ENCODE results near the gene EEF1AKMT3. TPM values are rescaled to one million over a fixed set of nuclear protein-coding genes. Genes with fewer than 3 reads are reported as not detected.
"Not testable (repeated sequence)": the region's sequence is repeated elsewhere in the genome, so short reads cannot be mapped to it uniquely, and the experiment has no call there.

EEF1AKMT3 gene
- total RNA-seq, 5 donors from 2014 or later (not counting 1 experiment from before 2014, with no cell fraction given), result 2.4 to 5.1 (median 3.4) TPM

- H3K36me3 ChIP-seq (ENCODE audit: control insufficient read depth in 2 of 2, extremely low read depth in 1 of 2, insufficient read depth in 1 of 2, low read length in 1 of 2), result peaks cover 3 to 8% of the 10 kb centered on the region in 2 donors
- no peak for DNase-seq
- 57% methylated on average over 1 of the region's 3 CpGs for WGBS (ENCODE audit: insufficient coverage)
- no peak overlapping the region for H3K27ac ChIP-seq (ENCODE audit: low read length)
- H3K4me1 Mint-ChIP-seq, result peaks cover 6 to 8% (median 6%) of the 10 kb centered on the region in 3 donors
- no peak for ATAC-seq (replicated peaks in 1 of 4)
- POLR2A ChIA-PET, result no interaction called here
- peaks cover 14% of the 10 kb centered on the region for H3K36me3 Mint-ChIP-seq
- CTCF ChIA-PET, result no interaction called here
- peak overlapping the region in 1 of 2 donors; percentile 16 for H3K27ac Mint-ChIP-seq
- H3K9me3 ChIP-seq, result no peaks in the 10 kb centered on the region
- H3K9me3 Mint-ChIP-seq, result no peaks in the 10 kb centered on the region
- no peaks in the 10 kb centered on the region for H3K27me3 ChIP-seq (replicated peaks in 1 of 2; ENCODE audit: control insufficient read depth in 2 of 2, extremely low read depth in 1 of 2, insufficient read depth in 2 of 2, low read length in 1 of 2)
- H3K4me1 ChIP-seq (ENCODE audit: control insufficient read depth in 1 of 2, extremely low read depth in 1 of 2, insufficient read depth in 2 of 2, low read length in 2 of 2), result no peaks in the 10 kb centered on the region
- no peaks in the 10 kb centered on the region for H3K27me3 Mint-ChIP-seq
- H3K4me3 Mint-ChIP-seq, result no peak overlapping the region
- no peak overlapping the region for H3K4me3 ChIP-seq (ENCODE audit: control insufficient read depth in 1 of 2, extremely low read depth in 1 of 2, low read length in 1 of 2)
Observed at GRCh38 chr12:57816001-57816854, 43.8 kb downstream of the EEF1AKMT3 start.

DNA sequence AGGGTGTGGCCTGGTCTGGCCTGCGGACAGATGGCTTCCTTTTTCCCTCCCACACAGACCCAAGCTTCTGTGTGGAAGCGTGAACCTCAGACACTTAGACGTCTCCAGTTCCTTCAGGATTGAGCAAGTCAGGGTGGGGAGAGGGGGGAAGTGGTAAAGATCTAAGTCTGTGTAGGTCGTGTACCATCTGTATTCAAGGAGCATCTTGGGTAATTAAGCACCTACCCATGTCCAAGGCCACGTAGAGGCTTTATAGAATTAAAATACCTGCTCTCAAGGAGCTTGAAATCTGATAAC lies 44.4 kb downstream of the EEF1AKMT3 start:
- no peaks in the 10 kb centered on the region for H3K27me3 ChIP-seq (replicated peaks in 1 of 2; ENCODE audit: control insufficient read depth in 2 of 2, extremely low read depth in 1 of 2, insufficient read depth in 2 of 2, low read length in 1 of 2)
- no peaks in the 10 kb centered on the region for H3K9me3 ChIP-seq
- no peak for ATAC-seq (replicated peaks in 1 of 4)
- no peaks in the 10 kb centered on the region for H3K4me1 ChIP-seq (ENCODE audit: control insufficient read depth in 1 of 2, extremely low read depth in 1 of 2, insufficient read depth in 2 of 2, low read length in 2 of 2)
- H3K36me3 ChIP-seq (ENCODE audit: control insufficient read depth in 2 of 2, extremely low read depth in 1 of 2, insufficient read depth in 1 of 2, low read length in 1 of 2), result peaks cover 3 to 13% of the 10 kb centered on the region in 2 donors
- Mint-ChIP-seq H3K27ac (peak overlapping the region in 1 of 2 donors; percentile 16), H3K9me3 (no peaks in the 10 kb centered on the region), H3K4me3 (no peak overlapping the region), H3K36me3 (peaks cover 11% of the 10 kb centered on the region), H3K27me3 (no peaks in the 10 kb centered on the region), H3K4me1 (peaks cover 6 to 8% (median 6%) of the 10 kb centered on the region in 3 donors)
- CTCF ChIA-PET, result no interaction called here
- no peak overlapping the region for H3K4me3 ChIP-seq (ENCODE audit: control insufficient read depth in 1 of 2, extremely low read depth in 1 of 2, low read length in 1 of 2)
- WGBS (ENCODE audit: insufficient coverage), result no CpG with 5 or more reads among the region's 5 CpGs
- no peak overlapping the region for H3K27ac ChIP-seq (ENCODE audit: low read length)
- POLR2A ChIA-PET, result interaction anchor here in 1 of 2 donors (0.6 kb wide), 1 partner anchor 1071 kb away, joined by 6 read pairs; no protein-coding TSS in a partner anchor
- no peak for DNase-seq

GRCh38 chr12:57817261-57817989 lies 45.0 kb downstream of the EEF1AKMT3 start:
- no peaks in the 10 kb centered on the region for H3K9me3 Mint-ChIP-seq
- DNase-seq (no peak), ATAC-seq (replicated peaks in 1 of 4) (no peak)
- H3K36me3 Mint-ChIP-seq, result peaks cover 13% of the 10 kb centered on the region
- peaks cover 6 to 8% (median 6%) of the 10 kb centered on the region in 3 donors for H3K4me1 Mint-ChIP-seq
- Histone ChIP-seq H3K27me3 (replicated peaks in 1 of 2; ENCODE audit: control insufficient read depth in 2 of 2, extremely low read depth in 1 of 2, insufficient read depth in 2 of 2, low read length in 1 of 2) (no peaks in the 10 kb centered on the region), H3K36me3 (ENCODE audit: control insufficient read depth in 2 of 2, extremely low read depth in 1 of 2, insufficient read depth in 1 of 2, low read length in 1 of 2) (peaks cover 3 to 20% of the 10 kb centered on the region in 2 donors), H3K4me1 (ENCODE audit: control insufficient read depth in 1 of 2, extremely low read depth in 1 of 2, insufficient read depth in 2 of 2, low read length in 2 of 2) (no peaks in the 10 kb centered on the region), H3K27ac (ENCODE audit: low read length) (no peak overlapping the region), H3K9me3 (no peaks in the 10 kb centered on the region), H3K4me3 (ENCODE audit: control insufficient read depth in 1 of 2, extremely low read depth in 1 of 2, low read length in 1 of 2) (no peak overlapping the region)
- CTCF ChIA-PET, result interaction anchor here in 1 of 2 donors (0.5 kb wide), 1 partner anchor 315 kb away, joined by 3 read pairs; no protein-coding TSS in a partner anchor
- WGBS (ENCODE audit: insufficient coverage), result 95% methylated on average over 8 of the region's 8 CpGs
- POLR2A ChIA-PET, result interaction anchor here in 1 of 2 donors (0.6 kb wide), 1 partner anchor 1071 kb away, joined by 6 read pairs; no protein-coding TSS in a partner anchor
- H3K27ac Mint-ChIP-seq, result no peak overlapping the region
- no peak overlapping the region for H3K4me3 Mint-ChIP-seq
- H3K27me3 Mint-ChIP-seq, result no peaks in the 10 kb centered on the region

DNA sequence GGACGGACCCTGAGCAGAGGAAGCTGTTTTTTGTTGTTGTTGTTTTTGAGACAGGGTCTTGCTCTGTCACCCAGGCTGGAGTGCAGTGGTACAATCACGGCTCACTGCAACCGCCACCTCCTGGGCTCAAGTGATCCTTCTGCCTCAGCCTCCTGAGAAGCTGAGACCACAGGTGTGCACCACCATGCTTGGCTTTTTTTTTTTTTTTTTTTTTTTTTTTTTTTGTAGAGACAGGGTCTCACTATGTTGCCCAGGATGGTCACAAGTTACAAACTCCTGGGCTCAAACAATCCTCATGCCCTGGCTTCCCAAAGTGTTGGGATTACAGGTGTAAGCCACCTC lies 45.5 kb downstream of the EEF1AKMT3 start:
- WGBS (ENCODE audit: insufficient coverage), result 100% methylated on average over 1 of the region's 3 CpGs
- H3K4me1 Mint-ChIP-seq; H3K27ac ChIP-seq (ENCODE audit: low read length); H3K4me3 Mint-ChIP-seq; POLR2A ChIA-PET; H3K4me3 ChIP-seq (ENCODE audit: control insufficient read depth in 1 of 2, extremely low read depth in 1 of 2, low read length in 1 of 2); H3K27me3 Mint-ChIP-seq; H3K9me3 Mint-ChIP-seq; ATAC-seq (replicated peaks in 1 of 4); H3K27me3 ChIP-seq (replicated peaks in 1 of 2; ENCODE audit: control insufficient read depth in 2 of 2, extremely low read depth in 1 of 2, insufficient read depth in 2 of 2, low read length in 1 of 2); DNase-seq; H3K27ac Mint-ChIP-seq; H3K4me1 ChIP-seq (ENCODE audit: control insufficient read depth in 1 of 2, extremely low read depth in 1 of 2, insufficient read depth in 2 of 2, low read length in 2 of 2); H3K9me3 ChIP-seq: not testable (repeated sequence)
- CTCF ChIA-PET, result interaction anchor here in 1 of 2 donors (0.5 kb wide), 1 partner anchor 316 kb away, joined by 3 read pairs; no protein-coding TSS in a partner anchor
- peaks cover 3 to 22% of the 10 kb centered on the region in 2 donors for H3K36me3 ChIP-seq (ENCODE audit: control insufficient read depth in 2 of 2, extremely low read depth in 1 of 2, insufficient read depth in 1 of 2, low read length in 1 of 2)
- H3K36me3 Mint-ChIP-seq, result peaks cover 15% of the 10 kb centered on the region

- H3K9me3 Mint-ChIP-seq; H3K4me1 ChIP-seq (ENCODE audit: control insufficient read depth in 1 of 2, extremely low read depth in 1 of 2, insufficient read depth in 2 of 2, low read length in 2 of 2); H3K9me3 ChIP-seq; POLR2A ChIA-PET; H3K27ac ChIP-seq (ENCODE audit: low read length); H3K27me3 Mint-ChIP-seq; H3K27me3 ChIP-seq (replicated peaks in 1 of 2; ENCODE audit: control insufficient read depth in 2 of 2, extremely low read depth in 1 of 2, insufficient read depth in 2 of 2, low read length in 1 of 2); DNase-seq; H3K4me3 ChIP-seq (ENCODE audit: control insufficient read depth in 1 of 2, extremely low read depth in 1 of 2, low read length in 1 of 2); H3K4me1 Mint-ChIP-seq; H3K4me3 Mint-ChIP-seq; ATAC-seq (replicated peaks in 1 of 4); CTCF ChIA-PET; H3K27ac Mint-ChIP-seq: not testable (repeated sequence)
- peaks cover 8 to 44% of the 10 kb centered on the region in 2 donors for H3K36me3 ChIP-seq (ENCODE audit: control insufficient read depth in 2 of 2, extremely low read depth in 1 of 2, insufficient read depth in 1 of 2, low read length in 1 of 2)
- WGBS (ENCODE audit: insufficient coverage), result no CpG with 5 or more reads among the region's 8 CpGs
- H3K36me3 Mint-ChIP-seq, result peaks cover 26% of the 10 kb centered on the region
Observed at GRCh38 chr12:57820119-57820518, 47.7 kb downstream of the EEF1AKMT3 start.

- peaks cover 35% of the 10 kb centered on the region for H3K36me3 Mint-ChIP-seq
- not testable (repeated sequence) for H3K27ac Mint-ChIP-seq
Observed at GRCh38 chr12:57821015-57821414, 48.6 kb downstream of the EEF1AKMT3 start.

More at GRCh38 chr12:57821015-57821414, 48.6 kb downstream of the EEF1AKMT3 start:
- H3K36me3 ChIP-seq (ENCODE audit: control insufficient read depth in 2 of 2, extremely low read depth in 1 of 2, insufficient read depth in 1 of 2, low read length in 1 of 2), result peaks cover 11 to 53% of the 10 kb centered on the region in 2 donors
- ATAC-seq (replicated peaks in 1 of 4); H3K27me3 ChIP-seq (replicated peaks in 1 of 2; ENCODE audit: control insufficient read depth in 2 of 2, extremely low read depth in 1 of 2, insufficient read depth in 2 of 2, low read length in 1 of 2); H3K9me3 Mint-ChIP-seq; DNase-seq; H3K9me3 ChIP-seq; H3K4me1 ChIP-seq (ENCODE audit: control insufficient read depth in 1 of 2, extremely low read depth in 1 of 2, insufficient read depth in 2 of 2, low read length in 2 of 2); POLR2A ChIA-PET; H3K27me3 Mint-ChIP-seq; CTCF ChIA-PET; H3K4me3 ChIP-seq (ENCODE audit: control insufficient read depth in 1 of 2, extremely low read depth in 1 of 2, low read length in 1 of 2); H3K4me3 Mint-ChIP-seq; H3K27ac ChIP-seq (ENCODE audit: low read length): not testable (repeated sequence)
- WGBS (ENCODE audit: insufficient coverage), result 88% methylated on average over 1 of the region's 5 CpGs
- peaks cover 5 to 12% (median 11%) of the 10 kb centered on the region in 3 donors for H3K4me1 Mint-ChIP-seq

Data from T-cell (primary cell).